Measurements from ENCODE around the gene SH3TC1.

SH3TC1 gene

GRCh38 chr4:8241895-8242696 is 43.0 kb downstream of the SH3TC1 start:
- DNase-seq (ENCODE audit: low read depth, low spot score), result peak; percentile 76

- no peak for DNase-seq (ENCODE audit: low read depth, low spot score)
Measured at GRCh38 chr4:8242782-8243560, 43.9 kb downstream of the SH3TC1 start.

- DNase-seq (ENCODE audit: low read depth, low spot score), result no peak
Measured at GRCh38 chr4:8244001-8244757, 45.1 kb downstream of the SH3TC1 start.

- DNase-seq (ENCODE audit: low read depth, low spot score), result no peak
Measured at GRCh38 chr4:8244931-8245460, 45.9 kb downstream of the SH3TC1 start.

- DNase-seq (ENCODE audit: low read depth, low spot score), result no peak
Measured at GRCh38 chr4:8245884-8246833, 47.1 kb downstream of the SH3TC1 start.

GRCh38 chr4:8247047-8247930 is 48.2 kb downstream of the SH3TC1 start:
- no peak for DNase-seq (ENCODE audit: low read depth, low spot score)

- no peak for DNase-seq (ENCODE audit: low read depth, low spot score)
Measured at GRCh38 chr4:8248091-8248490, 49.0 kb downstream of the SH3TC1 start.

GRCh38 chr4:8250227-8250626 is 51.1 kb downstream of the SH3TC1 start:
- no peak for DNase-seq (ENCODE audit: low read depth, low spot score)

- DNase-seq (ENCODE audit: low read depth, low spot score), result no peak
Measured at GRCh38 chr4:8250637-8251036, 51.5 kb downstream of the SH3TC1 start.

DNA sequence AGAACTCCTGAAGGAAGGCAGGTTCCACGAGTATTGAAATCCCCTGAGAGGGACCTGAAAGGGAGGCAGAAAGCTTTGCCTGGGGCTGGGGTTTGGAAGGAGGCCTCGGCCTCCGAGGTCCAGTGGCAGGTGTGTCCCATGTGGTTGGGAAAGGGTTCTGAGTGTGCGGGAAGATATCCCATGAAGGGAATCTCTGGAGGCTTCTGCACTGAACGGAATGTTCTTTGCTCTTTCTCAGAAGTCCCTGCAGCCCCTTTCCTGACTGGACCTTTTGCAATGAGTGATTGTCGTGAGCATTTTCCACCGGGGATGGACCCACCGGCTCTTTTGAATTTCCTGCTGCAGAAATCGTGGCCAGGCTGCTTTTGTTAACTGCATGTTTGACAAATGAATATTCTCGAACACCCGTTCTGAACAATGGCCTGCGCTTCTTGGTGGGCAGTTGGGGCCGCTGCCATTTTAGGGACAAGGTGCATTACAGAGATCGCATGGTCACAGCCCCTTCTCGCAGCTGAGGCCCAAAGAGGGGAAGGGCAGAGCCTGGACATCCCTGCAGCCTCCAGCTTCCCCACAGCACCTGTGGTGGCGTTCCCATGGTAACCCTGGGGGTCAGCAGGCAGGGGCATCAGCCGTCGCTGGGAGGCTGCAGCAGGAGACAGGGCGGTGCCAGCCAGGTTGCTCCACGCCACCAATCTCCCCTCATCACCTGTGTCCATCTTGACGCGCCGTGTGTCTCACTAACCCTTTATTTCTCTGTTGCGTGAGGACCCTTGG is 52.2 kb downstream of the SH3TC1 start:
- no peak for DNase-seq (ENCODE audit: low read depth, low spot score)

DNA sequence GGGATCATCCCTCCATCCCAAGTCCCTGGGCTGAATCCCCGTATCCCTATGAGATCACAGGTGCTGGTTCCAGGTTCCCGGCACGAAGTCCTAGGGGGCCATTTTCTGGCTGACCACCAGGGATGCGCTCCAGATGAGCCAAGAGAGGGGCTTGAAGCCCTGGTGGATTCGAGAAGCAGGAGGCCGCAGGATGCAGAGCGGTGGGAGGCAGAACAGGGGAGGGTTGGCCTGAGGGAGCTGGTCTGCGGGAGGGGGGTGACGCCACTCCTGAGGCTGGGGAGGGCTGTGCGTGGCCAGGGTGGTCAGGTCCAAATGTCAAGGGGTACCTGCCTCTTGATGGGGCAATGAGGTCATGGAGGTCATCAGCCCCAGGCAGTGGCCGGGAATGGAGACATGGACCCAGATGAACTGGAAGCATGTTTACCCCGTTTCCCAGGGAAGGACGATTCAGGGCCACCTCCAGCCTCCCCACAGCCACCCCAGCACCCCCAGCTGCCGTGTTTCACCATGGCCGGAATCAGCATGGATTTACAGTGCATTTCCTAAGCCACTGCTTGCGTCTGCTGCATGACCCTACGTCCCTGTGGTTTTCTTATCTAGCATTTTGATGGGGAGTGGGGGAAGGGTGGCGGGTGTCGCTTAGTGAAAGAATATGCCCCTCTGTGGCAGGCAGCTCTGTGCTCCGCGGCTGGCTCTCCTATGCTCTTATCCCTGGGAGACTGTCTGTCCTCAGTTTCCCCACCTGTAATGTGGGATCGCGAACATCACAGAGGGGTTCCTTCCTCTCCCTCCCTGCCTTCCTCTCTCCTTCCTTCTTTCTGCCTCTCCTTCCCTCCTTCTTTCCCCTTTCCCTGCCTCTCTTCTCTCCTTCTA is 53.4 kb downstream of the SH3TC1 start:
- no peak for DNase-seq (ENCODE audit: low read depth, low spot score)

DNA sequence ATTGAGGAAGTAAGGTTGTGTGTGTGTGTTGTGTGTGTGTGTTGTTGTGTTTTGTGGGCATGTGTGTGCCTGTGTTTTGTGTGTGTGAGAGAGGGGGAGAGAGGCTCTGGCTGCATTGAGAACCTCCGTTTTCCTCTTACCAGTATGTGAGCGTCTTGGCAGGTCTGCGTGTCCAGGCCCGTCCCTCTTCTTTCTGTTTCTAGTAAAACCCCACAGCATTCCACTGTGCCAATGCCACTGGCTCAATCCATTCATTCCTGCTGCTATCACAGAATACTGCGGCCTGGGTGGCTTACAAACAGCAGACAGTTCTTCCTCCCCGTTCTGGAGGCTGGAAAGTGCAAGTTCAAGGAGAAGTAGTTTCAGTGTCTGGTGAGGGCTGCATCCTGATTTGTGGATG is 55.0 kb downstream of the SH3TC1 start:
- no peak for DNase-seq (ENCODE audit: low read depth, low spot score)

DNA sequence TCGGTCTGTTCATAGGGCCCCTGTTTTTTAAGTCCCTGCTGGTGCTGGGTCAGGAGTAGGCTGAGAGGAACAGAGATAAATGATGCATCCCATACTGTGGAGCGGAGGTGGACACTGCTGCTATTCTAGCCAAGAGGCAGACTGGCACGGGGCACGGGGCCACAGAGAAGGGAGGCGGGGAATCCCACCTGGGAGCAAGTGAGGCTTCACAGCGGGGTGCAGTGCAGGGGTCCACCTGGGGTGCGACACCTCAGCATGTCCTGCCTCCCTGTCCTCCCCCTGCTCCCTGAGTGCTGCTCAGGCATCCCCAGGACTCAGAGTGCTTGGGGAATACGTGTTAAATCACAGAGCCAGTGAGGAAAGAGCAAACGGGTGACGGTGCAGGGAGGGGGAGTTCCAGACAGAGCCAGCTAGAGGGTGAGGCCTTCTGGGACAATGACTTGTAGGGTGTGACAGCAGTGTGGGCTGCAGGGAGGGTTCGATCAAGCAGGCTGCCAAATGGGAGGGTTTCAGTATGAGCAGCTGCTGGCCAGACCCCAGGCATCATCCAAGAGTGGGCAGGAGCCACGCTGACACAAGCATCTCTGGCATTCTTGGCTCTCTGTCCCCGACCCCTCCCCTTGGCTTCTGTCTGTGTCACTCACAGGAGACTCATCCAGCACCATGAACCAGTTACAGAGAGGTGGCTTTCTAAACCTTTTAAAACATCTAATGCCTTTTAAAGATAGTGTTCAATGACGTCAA is 56.8 kb downstream of the SH3TC1 start:
- DNase-seq (ENCODE audit: low read depth, low spot score), result no peak

- no peak for DNase-seq (ENCODE audit: low read depth, low spot score)
Measured at GRCh38 chr4:8257854-8258253, 58.8 kb downstream of the SH3TC1 start.

- no peak for DNase-seq (ENCODE audit: low read depth, low spot score)
Measured at GRCh38 chr4:8258552-8259212, 59.6 kb downstream of the SH3TC1 start.

DNA sequence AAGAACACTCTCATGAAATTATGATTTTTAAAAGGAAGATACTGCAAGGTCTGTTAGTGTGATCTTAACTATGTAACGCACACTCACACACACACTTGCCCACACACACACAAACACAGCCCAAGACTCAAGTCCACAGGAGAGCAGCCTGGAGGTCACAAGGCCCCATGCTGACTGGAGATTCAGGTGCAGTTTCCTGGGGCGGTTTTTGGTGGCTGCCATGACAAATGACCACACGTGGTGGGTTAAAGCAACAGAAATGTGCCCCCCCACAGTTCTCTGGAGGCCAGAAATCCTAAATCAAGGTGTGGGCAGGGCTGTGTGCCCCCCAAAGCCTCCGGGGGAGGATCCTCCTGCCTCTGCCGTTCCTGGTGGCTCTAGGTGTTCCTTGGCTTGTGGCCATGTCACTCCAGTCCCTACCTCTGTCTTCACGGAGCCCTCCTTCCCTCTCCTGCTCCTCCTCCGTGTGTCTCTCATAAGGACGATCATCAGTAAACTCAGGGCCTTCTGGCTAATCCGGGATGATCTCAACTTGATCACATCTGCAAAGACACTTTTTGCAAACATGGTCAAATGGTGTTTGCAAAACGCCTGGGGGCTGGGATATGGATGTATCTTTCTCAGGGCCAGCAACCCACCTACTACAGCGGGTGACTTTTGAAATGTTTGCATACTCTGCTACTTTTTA is 60.8 kb downstream of the SH3TC1 start:
- no peak for DNase-seq (ENCODE audit: low read depth, low spot score)
